Esophagus squamous epithelium (tissue), 5 donors: ENCODE measurements around the gene CENPA. TPM values are rescaled to one million over a fixed set of nuclear protein-coding genes. Genes with fewer than 3 reads are reported as not detected.

ENCODE experiments used
- DNase-seq: peaks from one replicate; lab custom pipeline; 2025; lab: John Stamatoyannopoulos, UW
- H3K27ac ChIP-seq, 4 donors: fragments of 200-600 bp; sonication (generic); one replicate each; pipeline ENCODE4 v1.5.1; 2016 to 2019; ENCODE audit warnings: mild to moderate bottlenecking in 1 of 4
- H3K27me3 ChIP-seq, 4 donors: fragments of 200-600 bp; sonication (generic); 1 replicate in 3 of 4; 2 replicates in 1 of 4; pipeline versions ENCODE4 v1.5.1 to v1.6.0; 2017 to 2021; ENCODE audit warnings: antibody characterized with exemption in 1 of 4
- H3K36me3 ChIP-seq, 3 donors: fragments of 200-600 bp; sonication (generic); one replicate each; pipeline ENCODE4 v1.5.1; 2016 to 2019
- H3K4me1 ChIP-seq, 3 donors: fragments of 200-600 bp; sonication (generic); one replicate each; pipeline ENCODE4 v1.5.1; 2017 to 2019
- H3K4me3 ChIP-seq, 4 donors: fragments of 200-600 bp; sonication (generic); 1 replicate in 3 of 4; 2 replicates in 1 of 4; pipeline ENCODE4 v1.5.1; 2016 to 2019; ENCODE audit warnings: mild to moderate bottlenecking in 2 of 4, moderate library complexity in 1 of 4
- H3K9me3 ChIP-seq, 3 donors: fragments of 200-600 bp; sonication (generic); one replicate each; pipeline ENCODE4 v1.5.1; 2016 to 2019
- POLR2A ChIP-seq, 4 donors: fragments of 450-650 bp; IDR thresholded peaks; one replicate each; pipeline ENCODE4 v1.6.1; 2017; ENCODE audit warnings: antibody characterized with exemption in 4 of 4, mild to moderate bottlenecking in 4 of 4, moderate library complexity in 3 of 4
- WGBS, 2 donors: methylation state at CpG; one replicate each; pipeline ENCODE4 v1.1.5; 2018; 5-methylcytosine and 5-hydroxymethylcytosine counted together
- intact Hi-C: fragments of 100-400 bp; cut with DNase I; formaldehyde crosslinking; loops from one replicate; pipeline ENCODE4 v1.15.0; 2022
- total RNA-seq, 4 donors: library from RNA; depleted of rRNA; stranded (reverse); fragments of >200 nt; gene quantifications; one replicate each; pipeline ENCODE4 v1.1.0, GENCODE V29; 2016
- TF ChIP-seq, protein P1 (sequence below), 6 experiments: fragments of 450-650 bp in 4 of 6; fragments of 200-600 bp in 2 of 6; sonication (generic) in 2 of 6; IDR thresholded peaks; one replicate each; pipeline ENCODE4 v1.5.1; 2016 to 2019; ENCODE audit warnings: antibody characterized with exemption in 6 of 6, mild to moderate bottlenecking in 4 of 6, moderate library complexity in 4 of 6
- donor health status: DM: yes; HTN: yes; CAD: no.

The CENPA gene
- total RNA-seq, 4 donors from 2014 or later: 3.4 to 12.4 (median 5.0) TPM

DNA sequence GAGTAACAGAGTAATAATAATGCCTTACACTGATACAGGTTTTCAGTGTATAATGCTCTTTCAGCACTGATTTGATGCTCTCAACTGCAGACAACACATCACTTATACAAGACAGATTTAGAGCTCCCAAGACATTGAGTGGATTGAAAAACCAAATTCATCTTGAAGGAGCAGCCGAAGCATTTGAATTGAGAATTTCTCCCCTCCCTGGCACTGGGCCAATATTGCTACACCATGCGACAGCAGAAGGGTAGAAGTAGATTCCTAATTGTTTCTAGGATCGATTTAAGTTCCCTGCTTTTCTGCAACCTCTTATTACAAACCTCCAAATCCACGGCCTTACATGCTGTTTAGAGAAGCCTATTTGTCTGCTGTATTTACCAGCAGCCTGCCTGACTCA lies 15.5 kb downstream of the CENPA start:
- 67 to 92% methylated on average over 4 of the region's 4 CpGs for WGBS, 2 donors
- no peak overlapping the region for H3K4me3 ChIP-seq

DNA sequence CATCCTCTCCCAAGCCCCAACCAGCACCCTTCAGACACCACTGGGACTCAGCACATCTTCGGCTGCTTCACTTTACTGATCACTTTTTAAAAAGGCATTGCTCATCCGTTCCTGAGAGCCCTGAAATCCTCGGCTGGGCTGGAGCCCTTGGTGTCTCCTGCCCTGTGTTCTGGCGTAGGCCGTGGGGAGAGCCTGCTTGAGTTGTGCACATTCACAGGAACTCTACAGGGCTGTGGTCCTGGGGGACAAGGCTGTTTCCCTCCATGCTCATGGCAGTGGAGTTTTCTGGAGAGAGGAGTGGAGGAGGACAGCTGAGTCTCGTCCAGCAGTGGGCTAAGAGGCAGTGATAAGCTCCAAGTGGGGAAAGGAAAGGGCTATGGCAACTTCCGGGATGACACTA lies 15.9 kb downstream of the CENPA start:
- Histone ChIP-seq H3K36me3 (no peaks in the 10 kb centered on the region), H3K4me3 (no peak overlapping the region), H3K27me3 (no peaks in the 10 kb centered on the region), H3K9me3 (no peaks in the 10 kb centered on the region), H3K27ac (no peak overlapping the region), H3K4me1 (no peaks in the 10 kb centered on the region)
- TF ChIP-seq, protein P1, sequence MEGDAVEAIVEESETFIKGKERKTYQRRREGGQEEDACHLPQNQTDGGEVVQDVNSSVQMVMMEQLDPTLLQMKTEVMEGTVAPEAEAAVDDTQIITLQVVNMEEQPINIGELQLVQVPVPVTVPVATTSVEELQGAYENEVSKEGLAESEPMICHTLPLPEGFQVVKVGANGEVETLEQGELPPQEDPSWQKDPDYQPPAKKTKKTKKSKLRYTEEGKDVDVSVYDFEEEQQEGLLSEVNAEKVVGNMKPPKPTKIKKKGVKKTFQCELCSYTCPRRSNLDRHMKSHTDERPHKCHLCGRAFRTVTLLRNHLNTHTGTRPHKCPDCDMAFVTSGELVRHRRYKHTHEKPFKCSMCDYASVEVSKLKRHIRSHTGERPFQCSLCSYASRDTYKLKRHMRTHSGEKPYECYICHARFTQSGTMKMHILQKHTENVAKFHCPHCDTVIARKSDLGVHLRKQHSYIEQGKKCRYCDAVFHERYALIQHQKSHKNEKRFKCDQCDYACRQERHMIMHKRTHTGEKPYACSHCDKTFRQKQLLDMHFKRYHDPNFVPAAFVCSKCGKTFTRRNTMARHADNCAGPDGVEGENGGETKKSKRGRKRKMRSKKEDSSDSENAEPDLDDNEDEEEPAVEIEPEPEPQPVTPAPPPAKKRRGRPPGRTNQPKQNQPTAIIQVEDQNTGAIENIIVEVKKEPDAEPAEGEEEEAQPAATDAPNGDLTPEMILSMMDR (IDR thresholded peaks at IDR 0.05): no peak
- no peak for TF ChIP-seq POLR2A (IDR thresholded peaks at IDR 0.05)
- DNase-seq: no peak
- intact Hi-C loops: no loop called here
- WGBS, 2 donors: 87 to 95% methylated on average over 4 of the region's 7 CpGs

More for the DNA sequence above, 15.5 kb downstream of the CENPA start:
- Histone ChIP-seq H3K4me1 (no peaks in the 10 kb centered on the region), H3K27ac (no peak overlapping the region), H3K36me3 (no peaks in the 10 kb centered on the region), H3K9me3 (no peaks in the 10 kb centered on the region), H3K27me3 (no peaks in the 10 kb centered on the region)
- intact Hi-C loops: no loop called here
- no peak for DNase-seq
- TF ChIP-seq POLR2A (IDR thresholded peaks at IDR 0.05): no peak
- TF ChIP-seq, protein P1 (IDR thresholded peaks at IDR 0.05): no peak

DNA sequence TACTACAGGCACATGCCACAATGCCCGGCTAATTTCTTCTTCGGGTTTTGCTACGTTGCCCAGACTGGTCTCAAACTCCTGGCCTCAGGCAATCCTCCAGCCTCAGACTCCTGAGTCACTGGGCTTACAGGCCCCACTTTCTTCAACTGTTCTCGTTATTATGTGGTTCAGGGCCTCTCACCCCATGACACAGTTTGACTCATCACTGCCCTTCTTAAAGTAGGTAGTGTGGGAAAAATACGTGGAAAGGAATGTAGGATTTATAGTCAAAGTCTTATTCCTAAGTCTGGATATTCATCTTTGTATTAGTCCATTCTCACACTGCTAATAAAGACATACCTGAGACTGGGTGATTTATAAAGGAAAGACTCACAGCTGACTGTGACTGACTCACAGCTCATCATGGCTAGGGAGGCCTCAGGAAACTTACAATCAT lies 19.4 kb downstream of the CENPA start:
- Histone ChIP-seq H3K36me3 (no peaks in the 10 kb centered on the region), H3K27ac (no peak overlapping the region), H3K4me3 (no peak overlapping the region), H3K9me3 (no peaks in the 10 kb centered on the region), H3K4me1 (peaks cover 0 to 5% (median 0%) of the 10 kb centered on the region in 3 donors), H3K27me3 (peaks cover 0 to 3% (median 0%) of the 10 kb centered on the region in 4 donors)
- DNase-seq: no peak
- intact Hi-C loops: no loop called here
- 28 to 65% methylated on average over 5 of the region's 5 CpGs for WGBS, 2 donors
- TF ChIP-seq POLR2A (IDR thresholded peaks at IDR 0.05): no peak
- TF ChIP-seq, protein P1 (IDR thresholded peaks at IDR 0.05): no peak

DNA sequence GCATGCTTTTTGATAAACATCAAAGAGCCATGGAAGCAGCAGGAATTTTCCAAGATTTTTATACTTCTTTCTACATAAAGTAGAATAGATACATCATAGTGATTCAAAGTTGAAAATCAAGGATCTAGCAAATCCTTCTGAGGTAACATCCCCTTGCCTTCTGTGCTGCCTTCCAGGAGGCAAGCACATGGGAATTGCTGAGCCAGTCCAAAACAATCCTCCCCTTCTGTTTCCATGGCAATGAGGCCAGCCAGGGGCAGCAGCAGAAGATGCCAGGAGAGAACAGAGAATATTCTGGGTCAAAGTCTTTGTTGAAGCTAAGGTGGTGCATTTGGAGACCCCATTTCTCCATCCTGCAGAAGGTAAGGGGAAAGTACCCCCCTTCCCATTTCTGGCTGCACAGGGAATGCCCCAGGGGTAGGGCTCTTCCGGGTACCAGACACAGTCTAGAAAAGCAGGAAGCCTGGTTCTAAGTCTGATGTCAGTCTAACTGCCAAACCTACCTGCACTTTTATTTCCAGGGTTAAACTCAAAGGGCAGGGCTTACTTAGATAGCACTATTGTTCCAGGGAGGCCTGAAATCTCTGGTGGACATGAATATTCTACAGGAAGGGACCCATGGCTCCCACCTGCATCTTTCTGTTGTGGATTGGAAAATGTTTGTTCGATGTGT lies 22.1 kb downstream of the CENPA start:
- no peak for TF ChIP-seq POLR2A (IDR thresholded peaks at IDR 0.05)
- TF ChIP-seq, protein P1 (IDR thresholded peaks at IDR 0.05): no peak
- intact Hi-C loops: no loop called here
- Histone ChIP-seq H3K4me3 (no peak overlapping the region), H3K36me3 (no peaks in the 10 kb centered on the region), H3K27ac (no peak overlapping the region), H3K9me3 (no peaks in the 10 kb centered on the region), H3K27me3 (peaks cover 0 to 24% (median 0%) of the 10 kb centered on the region in 4 donors), H3K4me1 (peaks cover 0 to 5% (median 0%) of the 10 kb centered on the region in 3 donors)
- no peak for DNase-seq
- WGBS, 2 donors: 39 to 61% methylated on average over 2 of the region's 2 CpGs

DNA sequence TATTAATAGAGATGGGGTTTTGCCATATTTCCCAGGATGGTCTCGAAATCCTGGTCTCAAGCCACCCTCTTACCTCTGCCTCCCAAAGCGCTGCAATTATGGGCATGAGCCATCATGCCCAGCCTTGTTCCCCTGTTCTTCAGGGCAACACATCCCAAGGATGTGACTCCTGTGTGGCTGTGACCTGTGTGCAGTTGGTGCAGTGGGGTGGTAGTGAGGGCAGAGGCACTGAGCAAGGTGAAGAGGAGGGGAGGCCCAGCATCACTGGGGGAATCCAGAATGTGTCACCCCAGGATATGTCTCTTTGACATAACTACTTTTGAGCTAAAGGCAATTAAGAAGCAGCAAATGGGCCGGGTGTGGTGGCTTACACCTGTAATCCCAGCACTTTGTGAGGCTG lies 23.4 kb downstream of the CENPA start:
- H3K4me3 ChIP-seq: no peak overlapping the region
- H3K36me3 ChIP-seq: no peaks in the 10 kb centered on the region
- H3K27ac ChIP-seq: no peak overlapping the region
- no peaks in the 10 kb centered on the region for H3K9me3 ChIP-seq
- no peak for DNase-seq
- WGBS, 2 donors: 61 to 78% methylated on average over 3 of the region's 3 CpGs
- peaks cover 0 to 5% (median 0%) of the 10 kb centered on the region in 3 donors for H3K4me1 ChIP-seq
- no peak for TF ChIP-seq POLR2A (IDR thresholded peaks at IDR 0.05)
- TF ChIP-seq, protein P1 (IDR thresholded peaks at IDR 0.05): no peak
- intact Hi-C loops: no loop called here
- H3K27me3 ChIP-seq: peaks cover 0 to 34% (median 0%) of the 10 kb centered on the region in 4 donors
